K562 (cell line): ENCODE measurements around the gene C1QTNF5. TPM values are rescaled to one million over a fixed set of nuclear protein-coding genes. Genes with fewer than 3 reads are reported as not detected.

Source experiments
- CEBPG ChIP-seq, 3 experiments: fragments of 200-800 bp in 1 of 3; sonication (Bioruptor generic) in 1 of 3; sonication (generic) in 1 of 3; formaldehyde crosslinking in 1 of 3; IDR thresholded peaks in 2 of 3; conservative IDR thresholded peaks in 1 of 3; 2 replicates each; pipeline versions ENCODE4 v1.6.1 to v1.8.0; 2016 to 2022; ENCODE audit warnings: missing compliant biosample characterization in 2 of 3, missing genetic modification characterization in 2 of 3, mild to moderate bottlenecking in 1 of 3, missing genetic modification reagents in 1 of 3
- CEBPZ ChIP-seq: fragments of 150-350 bp; IDR thresholded peaks from 2 replicates; pipeline ENCODE4 v1.6.1; 2014; ENCODE audit warnings: low read depth, mild to moderate bottlenecking, low read length, borderline replicate concordance
- CHD1 ChIP-seq: fragments of 200-600 bp; sonication (generic); IDR thresholded peaks from one replicate; pipeline ENCODE4 v1.6.1; 2012; ENCODE audit warnings: mild to moderate bottlenecking, moderate library complexity, low read length, inconsistent platforms
- GABPA ChIP-seq: fragments of 200-800 bp; sonication (Bioruptor generic); conservative IDR thresholded peaks from 2 replicates; pipeline ENCODE4 v1.6.1; 2016; ENCODE audit warnings: low read depth, missing genetic modification characterization, missing compliant biosample characterization
- GABPB1 ChIP-seq: sonication (generic); formaldehyde crosslinking; IDR thresholded peaks from 2 replicates; pipeline ENCODE4 v1.8.0; 2022; ENCODE audit warnings: mild to moderate bottlenecking, missing genetic modification reagents
- KHSRP ChIP-seq: fragments of 450-650 bp; IDR thresholded peaks from 2 replicates; pipeline ENCODE4 v1.6.1; 2017
- KLF13 ChIP-seq: fragments of 450-650 bp; IDR thresholded peaks from 2 replicates; pipeline ENCODE4 v1.6.1; 2016; ENCODE audit warnings: missing genetic modification characterization, low read depth, mild to moderate bottlenecking, missing compliant biosample characterization, moderate library complexity, borderline replicate concordance
- PHF8 ChIP-seq: fragments of 200-600 bp; sonication (generic); IDR thresholded peaks from 2 replicates; pipeline ENCODE4 v1.6.1; 2012; ENCODE audit warnings: mixed run types, mild to moderate bottlenecking, inconsistent platforms, low read length, moderate library complexity, borderline replicate concordance
- POLR2A ChIP-seq: fragments of 450-650 bp; conservative IDR thresholded peaks from 2 replicates; pipeline ENCODE4 v1.6.1; 2016
- ZNF121 ChIP-seq: sonication (generic); formaldehyde crosslinking; conservative IDR thresholded peaks from 2 replicates; pipeline ENCODE4 v1.8.0; 2022; ENCODE audit warnings: missing genetic modification reagents
- ZNF217 ChIP-seq: sonication (generic); formaldehyde crosslinking; IDR thresholded peaks from 2 replicates; pipeline ENCODE4 v1.8.0; 2022; ENCODE audit warnings: mild to moderate bottlenecking, missing genetic modification reagents
- polyA plus RNA-seq, 8 experiments: library from polyadenylated mRNA; depleted of rRNA in 4 of 8; stranded (reverse) in 5 of 8; unstranded in 3 of 8; fragments of >200 nt; fragmentation: Nextera tagmentation in 2 of 8; fragmentation: Illumina TruSeq in 1 of 8; extraction: Ambion mirVana in 2 of 8; extraction: Trizol in 1 of 8; gene quantifications; 2 replicates each; pipeline versions ENCODE4 v1.2.1 to v1.2.3, GENCODE V29; 2011 to 2014; ENCODE audit warnings: inconsistent platforms in 1 of 8, missing spikeins in 1 of 8
- total RNA-seq, 7 experiments: library from RNA; depleted of rRNA in 6 of 7; stranded (reverse); fragments of >200 nt in 6 of 7; fragmentation: Illumina TruSeq in 2 of 7; extraction: Trizol in 2 of 7; gene quantifications; 2 replicates each; pipeline versions ENCODE4 v1.2.1 to v1.2.3, GENCODE V29; 2011 to 2021; ENCODE audit warnings: low replicate concordance in 1 of 7
- TF ChIP-seq, protein P1 (sequence below), 3 experiments: fragments of 200-800 bp in 1 of 3; fragments of 250-450 bp in 1 of 3; fragments of 450-650 bp in 1 of 3; sonication (Bioruptor Pico) in 1 of 3; sonication (Bioruptor generic) in 1 of 3; formaldehyde crosslinking in 1 of 3; IDR thresholded peaks; 2 replicates each; pipeline versions ENCODE4 v1.6.1 to v1.8.0; 2016 to 2022; ENCODE audit warnings: mild to moderate bottlenecking in 2 of 3, missing genetic modification characterization in 2 of 3, missing compliant biosample characterization in 1 of 3, moderate library complexity in 1 of 3
- TF ChIP-seq, protein P2 (sequence below): fragments of 250-450 bp; sonication (Bioruptor Pico); IDR thresholded peaks from 2 replicates; pipeline ENCODE4 v1.4.0; 2020; ENCODE audit warnings: mild to moderate bottlenecking, moderate library complexity
- TF ChIP-seq, protein P3 (sequence below), 2 experiments: fragments of 250-450 bp in 1 of 2; fragments of 450-650 bp in 1 of 2; sonication (Bioruptor Pico) in 1 of 2; IDR thresholded peaks; 2 replicates each; pipeline versions ENCODE4 v1.6.1 to v1.8.0; 2016 to 2021; ENCODE audit warnings: mild to moderate bottlenecking in 2 of 2, moderate library complexity in 2 of 2, missing compliant biosample characterization in 1 of 2, missing genetic modification characterization in 1 of 2

The C1QTNF5 gene
- total and polyA plus RNA-seq, 9 of the 15 experiments (the other 6 are each of a cell fraction or from before 2014, with no cell fraction given): 0.07 to 0.76 (median 0.24) TPM; not detected in 1

DNA sequence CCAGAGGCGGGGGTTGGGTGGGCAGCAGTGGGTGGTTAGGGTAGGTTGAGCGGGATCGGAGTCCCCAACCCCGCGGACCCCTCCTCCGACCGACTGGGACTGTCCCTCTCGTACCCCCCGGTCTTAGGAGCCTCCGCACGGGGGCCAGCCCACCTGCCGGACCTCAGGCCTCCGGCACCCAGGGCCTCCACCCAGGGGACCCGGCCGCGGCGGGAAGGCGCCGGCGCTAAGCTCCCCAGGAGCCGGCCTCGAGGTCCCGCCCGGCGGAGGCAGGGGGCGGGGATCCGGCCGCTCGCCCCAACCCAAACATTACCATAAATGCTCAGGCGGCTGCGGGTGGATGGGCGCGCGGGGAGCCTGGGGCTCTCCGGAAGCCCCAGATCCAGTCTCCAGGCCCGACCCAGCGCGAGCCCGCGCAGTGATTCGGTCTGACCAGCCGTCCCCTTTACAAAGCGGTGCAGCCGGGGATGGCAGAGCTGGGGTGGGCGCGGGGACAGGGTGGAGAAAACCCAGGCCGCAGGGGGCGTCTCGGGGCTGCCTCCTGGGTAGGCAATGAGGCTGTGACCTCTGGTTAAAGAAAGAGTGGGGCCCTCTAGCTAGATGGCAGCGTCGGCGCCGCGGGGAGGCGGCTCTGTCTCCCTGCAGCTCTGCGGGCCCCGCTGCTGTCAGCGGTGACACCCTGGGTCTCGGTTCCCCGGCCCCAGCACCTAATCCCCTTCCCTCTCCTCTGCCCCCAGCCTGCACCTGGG lies 19.7 kb downstream of the C1QTNF5 start (continued):
- TF ChIP-seq, protein P1, sequence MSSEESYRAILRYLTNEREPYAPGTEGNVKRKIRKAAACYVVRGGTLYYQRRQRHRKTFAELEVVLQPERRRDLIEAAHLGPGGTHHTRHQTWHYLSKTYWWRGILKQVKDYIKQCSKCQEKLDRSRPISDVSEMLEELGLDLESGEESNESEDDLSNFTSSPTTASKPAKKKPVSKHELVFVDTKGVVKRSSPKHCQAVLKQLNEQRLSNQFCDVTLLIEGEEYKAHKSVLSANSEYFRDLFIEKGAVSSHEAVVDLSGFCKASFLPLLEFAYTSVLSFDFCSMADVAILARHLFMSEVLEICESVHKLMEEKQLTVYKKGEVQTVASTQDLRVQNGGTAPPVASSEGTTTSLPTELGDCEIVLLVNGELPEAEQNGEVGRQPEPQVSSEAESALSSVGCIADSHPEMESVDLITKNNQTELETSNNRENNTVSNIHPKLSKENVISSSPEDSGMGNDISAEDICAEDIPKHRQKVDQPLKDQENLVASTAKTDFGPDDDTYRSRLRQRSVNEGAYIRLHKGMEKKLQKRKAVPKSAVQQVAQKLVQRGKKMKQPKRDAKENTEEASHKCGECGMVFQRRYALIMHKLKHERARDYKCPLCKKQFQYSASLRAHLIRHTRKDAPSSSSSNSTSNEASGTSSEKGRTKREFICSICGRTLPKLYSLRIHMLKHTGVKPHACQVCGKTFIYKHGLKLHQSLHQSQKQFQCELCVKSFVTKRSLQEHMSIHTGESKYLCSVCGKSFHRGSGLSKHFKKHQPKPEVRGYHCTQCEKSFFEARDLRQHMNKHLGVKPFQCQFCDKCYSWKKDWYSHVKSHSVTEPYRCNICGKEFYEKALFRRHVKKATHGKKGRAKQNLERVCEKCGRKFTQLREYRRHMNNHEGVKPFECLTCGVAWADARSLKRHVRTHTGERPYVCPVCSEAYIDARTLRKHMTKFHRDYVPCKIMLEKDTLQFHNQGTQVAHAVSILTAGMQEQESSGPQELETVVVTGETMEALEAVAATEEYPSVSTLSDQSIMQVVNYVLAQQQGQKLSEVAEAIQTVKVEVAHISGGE (CRISPR knock-in tag; IDR thresholded peaks at IDR 0.05): peak in 1 of 3 experiments; percentile 46; a peak in 1 of 6 replicates
- TF ChIP-seq KLF13 (no peak), GABPA (tag) (peak; percentile 54), CEBPG (CRISPR knock-in tag; IDR thresholded peaks at IDR 0.05) (no peak), CEBPG (tag; conservative IDR thresholded peaks at IDR 0.05 in 1 of 2, IDR thresholded peaks at IDR 0.05 in 1 of 2) (no peak), GABPB1 (peak; percentile 49; the same call in 1 of the 2 replicates), CEBPZ (no peak), KHSRP (no peak), PHF8 (peak; percentile 74), ZNF121 (CRISPR knock-in tag) (no peak), CHD1 (peak; percentile 25), POLR2A (peak; percentile 84), ZNF217 (CRISPR knock-in tag) (no peak)
- TF ChIP-seq, protein P2, sequence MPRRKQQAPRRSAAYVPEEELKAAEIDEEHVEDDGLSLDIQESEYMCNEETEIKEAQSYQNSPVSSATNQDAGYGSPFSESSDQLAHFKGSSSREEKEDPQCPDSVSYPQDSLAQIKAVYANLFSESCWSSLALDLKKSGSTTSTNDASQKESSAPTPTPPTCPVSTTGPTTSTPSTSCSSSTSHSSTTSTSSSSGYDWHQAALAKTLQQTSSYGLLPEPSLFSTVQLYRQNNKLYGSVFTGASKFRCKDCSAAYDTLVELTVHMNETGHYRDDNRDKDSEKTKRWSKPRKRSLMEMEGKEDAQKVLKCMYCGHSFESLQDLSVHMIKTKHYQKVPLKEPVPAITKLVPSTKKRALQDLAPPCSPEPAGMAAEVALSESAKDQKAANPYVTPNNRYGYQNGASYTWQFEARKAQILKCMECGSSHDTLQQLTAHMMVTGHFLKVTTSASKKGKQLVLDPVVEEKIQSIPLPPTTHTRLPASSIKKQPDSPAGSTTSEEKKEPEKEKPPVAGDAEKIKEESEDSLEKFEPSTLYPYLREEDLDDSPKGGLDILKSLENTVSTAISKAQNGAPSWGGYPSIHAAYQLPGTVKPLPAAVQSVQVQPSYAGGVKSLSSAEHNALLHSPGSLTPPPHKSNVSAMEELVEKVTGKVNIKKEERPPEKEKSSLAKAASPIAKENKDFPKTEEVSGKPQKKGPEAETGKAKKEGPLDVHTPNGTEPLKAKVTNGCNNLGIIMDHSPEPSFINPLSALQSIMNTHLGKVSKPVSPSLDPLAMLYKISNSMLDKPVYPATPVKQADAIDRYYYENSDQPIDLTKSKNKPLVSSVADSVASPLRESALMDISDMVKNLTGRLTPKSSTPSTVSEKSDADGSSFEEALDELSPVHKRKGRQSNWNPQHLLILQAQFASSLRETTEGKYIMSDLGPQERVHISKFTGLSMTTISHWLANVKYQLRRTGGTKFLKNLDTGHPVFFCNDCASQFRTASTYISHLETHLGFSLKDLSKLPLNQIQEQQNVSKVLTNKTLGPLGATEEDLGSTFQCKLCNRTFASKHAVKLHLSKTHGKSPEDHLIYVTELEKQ (CRISPR knock-in tag): no peak
- TF ChIP-seq, protein P3, sequence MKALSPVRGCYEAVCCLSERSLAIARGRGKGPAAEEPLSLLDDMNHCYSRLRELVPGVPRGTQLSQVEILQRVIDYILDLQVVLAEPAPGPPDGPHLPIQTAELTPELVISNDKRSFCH (CRISPR knock-in tag; IDR thresholded peaks at IDR 0.05): no peak
- TF ChIP-seq, protein P3 (tag; IDR thresholded peaks at IDR 0.05): peak; percentile 21; the same call in 1 of the 2 replicates
